Astrocyte of the cerebellum (primary cell): Measurements from ENCODE around the gene OR10R2.

Source experiments
- DNase-seq: peaks from one replicate; pipeline ENCODE4 v3.0.0-alpha.2; 2011; ENCODE audit warnings: low read depth
- H3K4me3 ChIP-seq: 2 replicates; pipeline ENCODE4 v1.5.1; 2011; ENCODE audit warnings: mild to moderate bottlenecking, low read depth, low read length, moderate library complexity
- CTCF ChIP-seq: IDR thresholded peaks from 2 replicates; pipeline ENCODE4 v1.5.1; 2012; ENCODE audit warnings: low read length, low read depth, moderate library complexity, mild to moderate bottlenecking; ENCODE audit errors: missing control alignments
- in situ Hi-C: cut with HindIII; loops from 2 replicates; pipeline ENCODE4 v1.10.0; 2017; ENCODE audit warnings: low sequenced_read_pairs

The OR10R2 gene

GRCh38 chr1:158520955-158521665 lies 49.1 kb downstream of the OR10R2 start:
- in situ Hi-C loops = no loop called here

GRCh38 chr1:158521666-158522058 lies 49.6 kb downstream of the OR10R2 start:
- in situ Hi-C loops = no loop called here
- H3K4me3 ChIP-seq = no peak overlapping the region
- DNase-seq = no peak
- TF ChIP-seq CTCF = no peak

More at GRCh38 chr1:158520955-158521665, 49.1 kb downstream of the OR10R2 start:
- TF ChIP-seq CTCF = no peak
- H3K4me3 ChIP-seq = no peak overlapping the region
- DNase-seq = no peak

GRCh38 chr1:158527190-158527815 lies 55.3 kb downstream of the OR10R2 start:
- DNase-seq = no peak
- in situ Hi-C loops = no loop called here
- no peak for TF ChIP-seq CTCF

More at GRCh38 chr1:158527190-158527815, 55.3 kb downstream of the OR10R2 start:
- H3K4me3 ChIP-seq = no peak overlapping the region
